ENCODE results near the gene SH3PXD2A. TPM values are rescaled to one million over a fixed set of nuclear protein-coding genes. Genes with fewer than 3 reads are reported as not detected.
A peak's percentile ranks its signal among the peaks of the same experiment; 100 is the strongest.

Gene SH3PXD2A
- total and polyA plus RNA-seq, 4 experiments from 2014 or later = 0.39 to 17.5 (median 8.9) TPM

DNA sequence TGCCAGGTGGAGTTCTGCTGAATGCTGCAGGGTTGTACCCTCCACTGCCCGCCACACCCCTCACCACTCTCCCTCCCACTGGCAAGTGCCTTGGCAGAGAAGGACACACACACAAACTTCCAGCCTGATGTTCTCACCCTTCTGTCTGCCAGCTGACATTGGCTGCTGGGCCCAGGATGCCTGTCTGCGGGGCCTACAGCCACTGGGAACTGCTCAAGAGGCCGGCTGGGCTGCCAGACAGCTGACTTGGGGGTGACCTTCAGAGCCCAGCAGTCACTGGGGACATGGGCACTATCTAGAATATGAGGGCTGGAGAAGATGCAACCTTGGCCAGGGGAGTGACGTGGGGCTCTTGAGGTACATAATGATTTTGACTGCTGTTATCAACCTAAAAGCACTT is 157.1 kb downstream of the SH3PXD2A start:
- Mint-ChIP-seq H3K4me1 (peaks cover 12 to 33% (median 19%) of the 10 kb centered on the region in 4 donors), H3K36me3 (no peaks in the 10 kb centered on the region), H3K4me3 (no peak overlapping the region), H3K27ac (no peak overlapping the region), H3K9me3 (no peaks in the 10 kb centered on the region), H3K27me3 (no peaks in the 10 kb centered on the region)
- Histone ChIP-seq H3K27ac (ENCODE audit: low read depth, low read length) (no peak overlapping the region), H3K36me3 (ENCODE audit: insufficient read depth, low read length) (no peaks in the 10 kb centered on the region), H3K4me3 (ENCODE audit: low read length in 2 of 2) (no peak overlapping the region), H3K4me1 (ENCODE audit: insufficient read depth, low read length) (peaks cover 38% of the 10 kb centered on the region), H3K27me3 (ENCODE audit: insufficient read depth, low read length) (no peaks in the 10 kb centered on the region), H3K9me3 (ENCODE audit: control insufficient read depth in 1 of 2, low read length in 2 of 2) (no peaks in the 10 kb centered on the region)
- intact Hi-C loops (cut with micrococcal nuclease) = no loop called here
- CTCF ChIA-PET (ENCODE audit: partially characterized antibody) = interaction anchor here (0.5 to 6.2 kb wide), 4 partner anchors 11 to 576 kb away, joined by 3 to 53 read pairs (median 8); no protein-coding TSS in a partner anchor
- POLR2A ChIA-PET (ENCODE audit: partially characterized antibody) = no interaction called here
- DNase-seq = no peak

DNA sequence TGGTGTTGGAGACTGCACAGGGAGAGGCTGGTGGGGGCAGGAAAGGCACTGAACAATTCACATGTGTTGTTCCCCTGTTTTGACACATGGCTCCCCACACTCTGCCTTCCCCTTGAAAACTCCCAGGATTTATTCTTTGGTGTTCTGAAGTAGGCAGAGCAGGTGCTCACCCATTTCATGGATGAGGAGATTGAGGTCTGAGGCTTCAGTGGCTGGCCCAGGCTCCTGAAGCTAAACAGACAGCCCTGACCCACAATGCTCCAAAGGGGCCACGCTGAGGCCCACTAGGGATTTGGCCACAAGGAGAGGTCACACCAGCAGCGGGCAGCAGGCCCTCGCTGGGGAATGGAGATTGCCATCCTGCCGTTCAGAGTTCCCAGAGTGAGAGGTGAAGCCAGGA is 157.6 kb downstream of the SH3PXD2A start:
- Mint-ChIP-seq H3K4me3 (no peak overlapping the region), H3K27ac (peak overlapping the region in 3 of 7 donors; percentile 31 to 69 (median 46))
- intact Hi-C loops (cut with micrococcal nuclease) = no loop called here

DNA sequence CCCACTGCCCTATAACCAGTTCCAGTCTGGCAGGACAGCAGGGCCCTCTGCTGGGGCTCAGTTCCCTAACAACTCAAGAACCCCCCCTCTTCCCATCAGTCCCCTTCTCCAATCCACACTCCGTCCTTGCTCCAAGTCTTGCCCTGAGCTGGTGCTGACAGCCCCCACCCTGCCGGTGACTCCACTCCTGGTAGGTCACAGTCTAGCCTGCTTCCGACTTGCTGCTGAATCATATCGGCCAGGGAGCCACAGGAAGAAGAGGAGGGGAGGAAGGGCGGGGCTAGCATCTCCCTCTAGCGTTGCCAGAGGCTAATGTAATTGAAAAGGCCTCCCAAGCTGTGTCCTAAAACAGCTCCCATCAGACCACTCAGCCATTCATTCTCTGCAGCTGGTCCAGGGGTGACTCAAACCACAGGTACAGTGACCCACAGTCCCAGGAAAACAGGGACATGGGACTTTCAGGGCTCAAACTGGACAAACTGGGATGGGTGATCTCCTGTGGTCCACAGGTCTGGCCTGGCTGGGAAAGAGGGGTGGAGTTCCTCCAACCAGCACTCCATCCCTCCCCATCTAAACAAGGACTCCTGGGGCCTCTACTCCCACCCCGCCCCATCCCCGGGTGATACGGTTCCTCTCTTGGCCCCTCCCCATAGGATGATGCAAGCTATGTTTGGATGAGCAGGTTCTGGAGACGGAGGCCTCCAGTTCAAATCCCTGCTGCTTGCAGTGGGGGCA is 158.8 kb downstream of the SH3PXD2A start:
- peak overlapping the region; percentile 55 to 94 (median 92) for H3K27ac Mint-ChIP-seq
- Histone ChIP-seq H3K4me1 (ENCODE audit: insufficient read depth, low read length) (peaks cover 48% of the 10 kb centered on the region), H3K9me3 (ENCODE audit: control insufficient read depth in 1 of 2, low read length in 2 of 2) (no peaks in the 10 kb centered on the region), H3K27ac (ENCODE audit: low read depth, low read length) (peak overlapping the region; percentile 5), H3K27me3 (ENCODE audit: insufficient read depth, low read length) (no peaks in the 10 kb centered on the region), H3K36me3 (ENCODE audit: insufficient read depth, low read length) (no peaks in the 10 kb centered on the region), H3K4me3 (ENCODE audit: low read length in 2 of 2) (no peak overlapping the region)
- no peaks in the 10 kb centered on the region for H3K9me3 Mint-ChIP-seq
- H3K4me1 Mint-ChIP-seq = peaks cover 16 to 40% (median 25%) of the 10 kb centered on the region in 4 donors
- intact Hi-C loops (cut with micrococcal nuclease) = no loop called here
- ChIA-PET CTCF (ENCODE audit: partially characterized antibody) (interaction anchor here (0.6 to 6.2 kb wide), 5 partner anchors 8 to 165 kb away, joined by 3 to 53 read pairs (median 6); no protein-coding TSS in a partner anchor), POLR2A (ENCODE audit: partially characterized antibody) (interaction anchor here (1.4 kb wide), 1 partner anchor 18 kb away, joined by 6 read pairs; no protein-coding TSS in a partner anchor)
- no peaks in the 10 kb centered on the region for H3K36me3 Mint-ChIP-seq
- no peaks in the 10 kb centered on the region for H3K27me3 Mint-ChIP-seq
- peak; percentile 56 to 85 (median 57) for DNase-seq
- peak overlapping the region in 7 of 8 donors; percentile 59 to 88 (median 79) for H3K4me3 Mint-ChIP-seq

More for the DNA sequence above, 157.6 kb downstream of the SH3PXD2A start:
- Histone ChIP-seq H3K4me3 (ENCODE audit: low read length in 2 of 2) (no peak overlapping the region), H3K27ac (ENCODE audit: low read depth, low read length) (no peak overlapping the region), H3K4me1 (ENCODE audit: insufficient read depth, low read length) (peaks cover 38% of the 10 kb centered on the region), H3K27me3 (ENCODE audit: insufficient read depth, low read length) (no peaks in the 10 kb centered on the region), H3K9me3 (ENCODE audit: control insufficient read depth in 1 of 2, low read length in 2 of 2) (no peaks in the 10 kb centered on the region), H3K36me3 (ENCODE audit: insufficient read depth, low read length) (no peaks in the 10 kb centered on the region)
- ChIA-PET CTCF (ENCODE audit: partially characterized antibody) (interaction anchor here (1.2 to 6.2 kb wide), 3 partner anchors 11 to 148 kb away, joined by 3 to 53 read pairs (median 12); no protein-coding TSS in a partner anchor), POLR2A (ENCODE audit: partially characterized antibody) (no interaction called here)
- Mint-ChIP-seq H3K27me3 (no peaks in the 10 kb centered on the region), H3K9me3 (no peaks in the 10 kb centered on the region), H3K4me1 (peaks cover 12 to 35% (median 19%) of the 10 kb centered on the region in 4 donors), H3K36me3 (no peaks in the 10 kb centered on the region)
- DNase-seq = no peak

DNA sequence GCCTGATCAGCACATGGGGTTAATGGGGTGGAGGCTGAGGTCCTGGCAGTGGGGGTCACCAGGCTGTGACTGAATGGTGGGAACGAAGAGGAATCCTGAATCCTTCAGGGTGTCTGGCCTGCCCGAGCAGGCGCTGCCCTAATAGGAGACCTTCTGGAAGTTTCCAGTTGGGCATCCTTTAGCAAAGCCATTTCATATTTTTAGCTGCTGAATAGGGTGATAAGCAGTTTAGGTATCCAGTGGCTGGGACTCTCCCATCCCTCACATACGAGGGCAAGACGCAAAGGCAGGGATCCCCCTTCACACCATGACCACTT is 159.3 kb downstream of the SH3PXD2A start:
- Histone ChIP-seq H3K4me1 (ENCODE audit: insufficient read depth, low read length) (peaks cover 53% of the 10 kb centered on the region), H3K4me3 (ENCODE audit: low read length in 2 of 2) (no peak overlapping the region), H3K27me3 (ENCODE audit: insufficient read depth, low read length) (no peaks in the 10 kb centered on the region), H3K27ac (ENCODE audit: low read depth, low read length) (peak overlapping the region; percentile 5), H3K36me3 (ENCODE audit: insufficient read depth, low read length) (no peaks in the 10 kb centered on the region), H3K9me3 (ENCODE audit: control insufficient read depth in 1 of 2, low read length in 2 of 2) (no peaks in the 10 kb centered on the region)
- POLR2A ChIA-PET (ENCODE audit: partially characterized antibody) = interaction anchor here (1.4 kb wide), 1 partner anchor 18 kb away, joined by 6 read pairs; no protein-coding TSS in a partner anchor
- Mint-ChIP-seq H3K9me3 (no peaks in the 10 kb centered on the region), H3K4me3 (peak overlapping the region in 4 of 8 donors; percentile 79 to 88 (median 83)), H3K36me3 (no peaks in the 10 kb centered on the region), H3K4me1 (peaks cover 19 to 45% (median 28%) of the 10 kb centered on the region in 4 donors), H3K27ac (peak overlapping the region in 5 of 7 donors; percentile 55 to 93 (median 85)), H3K27me3 (no peaks in the 10 kb centered on the region)
- intact Hi-C loops (cut with micrococcal nuclease) = no loop called here
- no peak for DNase-seq
- CTCF ChIA-PET (ENCODE audit: partially characterized antibody) = interaction anchor here (0.6 to 6.2 kb wide), 4 partner anchors 9 to 165 kb away, joined by 3 to 53 read pairs (median 6); no protein-coding TSS in a partner anchor

DNA sequence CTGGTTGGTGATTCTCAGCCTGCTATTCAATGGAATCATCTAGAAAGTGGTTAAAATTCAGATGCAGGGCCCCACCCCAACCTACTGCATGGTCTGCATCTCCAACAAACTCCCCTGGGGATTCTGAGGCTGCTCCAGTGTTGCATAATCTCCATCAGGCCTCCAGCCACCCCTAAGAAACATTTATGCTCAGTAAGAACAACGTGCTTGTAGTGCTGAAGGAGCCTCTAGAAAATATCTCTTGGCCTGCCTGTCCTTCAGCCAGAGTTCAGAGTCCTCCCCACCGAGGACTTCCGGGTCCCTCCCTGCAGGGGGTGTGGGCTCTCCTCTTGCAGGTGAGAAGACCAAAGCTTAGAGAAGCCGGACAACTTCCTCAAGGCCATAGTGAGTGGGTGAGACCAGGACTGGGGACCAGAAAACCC is 159.8 kb downstream of the SH3PXD2A start:
- intact Hi-C loops (cut with micrococcal nuclease) = no loop called here
- Histone ChIP-seq H3K4me1 (ENCODE audit: insufficient read depth, low read length) (peaks cover 54% of the 10 kb centered on the region), H3K27me3 (ENCODE audit: insufficient read depth, low read length) (no peaks in the 10 kb centered on the region), H3K9me3 (ENCODE audit: control insufficient read depth in 1 of 2, low read length in 2 of 2) (no peaks in the 10 kb centered on the region), H3K4me3 (ENCODE audit: low read length in 2 of 2) (no peak overlapping the region), H3K27ac (ENCODE audit: low read depth, low read length) (no peak overlapping the region), H3K36me3 (ENCODE audit: insufficient read depth, low read length) (no peaks in the 10 kb centered on the region)
- CTCF ChIA-PET (ENCODE audit: partially characterized antibody) = interaction anchor here (0.6 to 6.2 kb wide), 4 partner anchors 9 to 189 kb away, joined by 3 to 53 read pairs (median 6); no protein-coding TSS in a partner anchor
- Mint-ChIP-seq H3K9me3 (no peaks in the 10 kb centered on the region), H3K27ac (peak overlapping the region in 2 of 7 donors; percentile 52 to 55), H3K36me3 (no peaks in the 10 kb centered on the region), H3K27me3 (no peaks in the 10 kb centered on the region), H3K4me1 (peaks cover 19 to 50% (median 29%) of the 10 kb centered on the region in 4 donors), H3K4me3 (peak overlapping the region in 4 of 8 donors; percentile 11 to 46 (median 26))
- POLR2A ChIA-PET (ENCODE audit: partially characterized antibody) = interaction anchor here (1.4 kb wide), 1 partner anchor 17 kb away, joined by 6 read pairs; no protein-coding TSS in a partner anchor
- no peak for DNase-seq

DNA sequence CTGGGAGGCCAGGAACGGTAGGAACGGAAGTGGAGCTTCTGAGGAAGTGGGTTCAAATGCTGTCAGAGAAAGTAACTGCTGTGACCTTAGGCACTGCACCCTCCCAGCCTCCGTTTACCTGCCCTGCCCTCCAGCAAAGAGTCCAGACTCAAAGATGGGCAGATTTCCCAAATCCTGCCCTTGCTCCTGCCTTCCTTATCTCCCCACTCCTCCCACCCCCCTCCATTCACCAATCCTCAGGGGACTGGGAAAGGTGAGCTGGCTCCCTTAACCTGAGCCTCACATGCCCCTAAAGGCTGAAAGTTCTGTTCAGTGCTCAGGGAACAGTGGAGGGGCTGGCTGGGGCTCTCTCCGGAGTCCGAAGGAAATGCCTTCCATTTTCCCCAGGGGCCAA is 161.6 kb downstream of the SH3PXD2A start:
- CTCF ChIA-PET (ENCODE audit: partially characterized antibody) = interaction anchor here (6.2 kb wide), 1 partner anchor 7 kb away, joined by 53 read pairs; no protein-coding TSS in a partner anchor
- H3K4me1 Mint-ChIP-seq = peaks cover 21 to 50% (median 31%) of the 10 kb centered on the region in 4 donors

More for the DNA sequence above, 161.6 kb downstream of the SH3PXD2A start:
- Mint-ChIP-seq H3K27me3 (no peaks in the 10 kb centered on the region), H3K4me3 (peak overlapping the region; percentile 85 to 95 (median 92)), H3K9me3 (no peaks in the 10 kb centered on the region), H3K36me3 (no peaks in the 10 kb centered on the region), H3K27ac (peak overlapping the region in 6 of 7 donors; percentile 39 to 95 (median 88))
- Histone ChIP-seq H3K27ac (ENCODE audit: low read depth, low read length) (peak overlapping the region; percentile 28), H3K36me3 (ENCODE audit: insufficient read depth, low read length) (no peaks in the 10 kb centered on the region), H3K27me3 (ENCODE audit: insufficient read depth, low read length) (no peaks in the 10 kb centered on the region), H3K4me3 (ENCODE audit: low read length in 2 of 2) (peak overlapping the region; percentile 49 to 90), H3K4me1 (ENCODE audit: insufficient read depth, low read length) (peaks cover 54% of the 10 kb centered on the region), H3K9me3 (ENCODE audit: control insufficient read depth in 1 of 2, low read length in 2 of 2) (no peaks in the 10 kb centered on the region)
- POLR2A ChIA-PET (ENCODE audit: partially characterized antibody) = interaction anchor here (0.6 to 2.0 kb wide), 2 partner anchors 16 to 18 kb away, joined by 3 to 5 read pairs; no protein-coding TSS in a partner anchor
- intact Hi-C loops (cut with micrococcal nuclease) = no loop called here
- no peak for DNase-seq
